H1 (cell line): ENCODE results near the gene KPNA4. TPM values are rescaled to one million over a fixed set of nuclear protein-coding genes. Genes with fewer than 3 reads are reported as not detected.

Experiments
- CTCF ChIA-PET: fragments of 300-600 bp; sonication (Branson Sonifier 250); formaldehyde crosslinking; loops from one replicate; lab custom pipeline; 2021; ENCODE audit not compliant: partially characterized antibody; lab: Charles Lee
- POLR2A ChIA-PET: fragments of 300-600 bp; sonication (Branson Sonifier 250); formaldehyde crosslinking; loops from one replicate; lab custom pipeline; 2021; ENCODE audit warnings: inconsistent platforms; ENCODE audit not compliant: partially characterized antibody; lab: Charles Lee
- DNase-seq, 2 experiments: peaks; one replicate each; pipeline versions ENCODE4 v3.0.0 to v3.0.0-alpha.2; 2010 to 2022; ENCODE audit warnings: low spot score in 2 of 2, low read depth in 1 of 2, mixed read lengths in 1 of 2
- FAIRE-seq: peaks from 2 replicates; lab custom pipeline; 2011; peaks lifted over from hg19 to GRCh38; lab: Jason Lieb, UNC
- H2AFZ ChIP-seq: 2 replicates; pipeline ENCODE4 v1.8.1; 2012; ENCODE audit warnings: low read length, inconsistent platforms
- H2AK5ac ChIP-seq: 2 replicates; pipeline ENCODE4 v1.6.1; 2013; ENCODE audit warnings: low read depth, low read length
- H2BK120ac ChIP-seq: replicated peaks from 2 replicates; pipeline ENCODE3; 2013; ENCODE audit warnings: low read depth, low read length, inconsistent platforms
- H2BK12ac ChIP-seq: 2 replicates; pipeline ENCODE4 v1.6.1; 2013; ENCODE audit warnings: low read depth, low read length
- H2BK15ac ChIP-seq: 2 replicates; pipeline ENCODE4 v1.6.1; 2013; ENCODE audit warnings: low read length
- H2BK20ac ChIP-seq: 2 replicates; pipeline ENCODE4 v1.6.1; 2013; ENCODE audit warnings: low read length
- H2BK5ac ChIP-seq: 2 replicates; pipeline ENCODE4 v1.6.1; 2013; ENCODE audit warnings: low read depth, low read length
- H3K14ac ChIP-seq: 2 replicates; pipeline ENCODE4 v1.6.1; 2013; ENCODE audit warnings: inconsistent platforms; ENCODE audit not compliant: insufficient read length
- H3K18ac ChIP-seq: 2 replicates; pipeline ENCODE4 v1.6.1; 2013; ENCODE audit warnings: low read length; ENCODE audit errors: extremely low read depth
- H3K23ac ChIP-seq: 2 replicates; pipeline ENCODE4 v1.6.1; 2013; ENCODE audit warnings: inconsistent platforms; ENCODE audit not compliant: insufficient read length
- H3K23me2 ChIP-seq: 2 replicates; pipeline ENCODE4 v1.6.1; 2013; ENCODE audit warnings: low read depth, low read length
- H3K27ac ChIP-seq: 2 replicates; pipeline ENCODE4 v1.6.1; 2011; ENCODE audit warnings: low read depth, low read length, inconsistent platforms
- H3K27me3 ChIP-seq, 4 experiments: replicated peaks in 1 of 4; 1 replicate in 1 of 4; 2 replicates in 3 of 4; pipeline versions ENCODE4 v1.6.1 to v1.8.1; 2011 to 2013; ENCODE audit warnings: low read length in 3 of 4, mild to moderate bottlenecking in 3 of 4, inconsistent platforms in 2 of 4, mixed read lengths in 2 of 4, moderate library complexity in 1 of 4; ENCODE audit not compliant: control insufficient read depth in 3 of 4, insufficient read depth in 3 of 4; ENCODE audit errors: extremely low read depth in 1 of 4
- H3K36me3 ChIP-seq, 4 experiments: 2 replicates each; pipeline versions ENCODE4 v1.6.1 to v1.8.1; 2011 to 2013; ENCODE audit warnings: mild to moderate bottlenecking in 4 of 4, low read length in 3 of 4, moderate library complexity in 2 of 4, control low read depth in 1 of 4, inconsistent platforms in 1 of 4; ENCODE audit not compliant: insufficient read depth in 4 of 4, control insufficient read depth in 2 of 4
- H3K4ac ChIP-seq: replicated peaks from 2 replicates; pipeline ENCODE3; 2013; ENCODE audit warnings: low read length, low read depth, mixed read lengths, inconsistent platforms; ENCODE audit not compliant: insufficient read length
- H3K4me1 ChIP-seq, 4 experiments: replicated peaks in 1 of 4; 1 replicate in 1 of 4; 2 replicates in 3 of 4; pipeline versions ENCODE4 v1.6.1 to v1.8.1; 2011 to 2013; ENCODE audit warnings: low read length in 3 of 4, inconsistent platforms in 2 of 4, mixed read lengths in 1 of 4; ENCODE audit not compliant: insufficient read depth in 4 of 4, control insufficient read depth in 3 of 4
- H3K4me2 ChIP-seq, 2 experiments: 2 replicates each; pipeline versions ENCODE4 v1.6.1 to v1.8.1; 2011 to 2013; ENCODE audit warnings: low read depth in 2 of 2, low read length in 2 of 2, control low read depth in 1 of 2, inconsistent platforms in 1 of 2, mild to moderate bottlenecking in 1 of 2; ENCODE audit not compliant: insufficient read depth in 1 of 2
- H3K4me3 ChIP-seq, 4 experiments: fragments of 200-600, 300-600 bp in 1 of 4; sonication (generic), shearing (Covaris generic), sonication (Bioruptor Twin) in 1 of 4; 2 replicates each; pipeline versions ENCODE4 v1.5.1 to v1.8.1; 2011 to 2016; ENCODE audit warnings: low read length in 4 of 4, low read depth in 3 of 4, control low read depth in 2 of 4, inconsistent platforms in 2 of 4, mild to moderate bottlenecking in 2 of 4, mixed read lengths in 1 of 4, moderate library complexity in 1 of 4; ENCODE audit not compliant: insufficient read depth in 2 of 4; ENCODE audit errors: extremely low read depth in 1 of 4
- H3K56ac ChIP-seq: replicated peaks from 2 replicates; pipeline ENCODE3; 2013; ENCODE audit warnings: low read depth, mild to moderate bottlenecking, mixed read lengths, low read length, inconsistent platforms; ENCODE audit not compliant: insufficient read length
- H3K79me1 ChIP-seq: 2 replicates; pipeline ENCODE4 v1.6.1; 2013; ENCODE audit warnings: low read depth, low read length, control low read depth
- H3K79me2 ChIP-seq, 2 experiments: 2 replicates each; pipeline versions ENCODE4 v1.6.1 to v1.8.1; 2012 to 2013; ENCODE audit warnings: low read length in 2 of 2, mild to moderate bottlenecking in 2 of 2, inconsistent platforms in 1 of 2; ENCODE audit not compliant: insufficient read depth in 2 of 2, control insufficient read depth in 1 of 2
- H3K9ac ChIP-seq, 4 experiments: replicated peaks in 1 of 4; 1 replicate in 1 of 4; 2 replicates in 3 of 4; pipeline versions ENCODE4 v1.6.1 to v1.8.1; 2011 to 2013; ENCODE audit warnings: low read depth in 3 of 4, low read length in 3 of 4, control low read depth in 2 of 4, mild to moderate bottlenecking in 2 of 4, moderate library complexity in 2 of 4, inconsistent platforms in 1 of 4; ENCODE audit errors: extremely low read depth in 1 of 4
- H3K9me3 ChIP-seq, 2 experiments: 2 replicates each; pipeline versions ENCODE4 v1.6.1 to v1.8.1; 2012 to 2013; ENCODE audit warnings: mild to moderate bottlenecking in 2 of 2, moderate library complexity in 2 of 2, control low read depth in 1 of 2, inconsistent platforms in 1 of 2, low read depth in 1 of 2, low read length in 1 of 2, mixed read lengths in 1 of 2; ENCODE audit not compliant: insufficient read depth in 2 of 2
- H4K20me1 ChIP-seq, 2 experiments: replicated peaks in 1 of 2; 2 replicates each; pipeline versions ENCODE3 to v1.8.1; 2011 to 2013; ENCODE audit warnings: inconsistent platforms in 2 of 2, low read length in 2 of 2, mild to moderate bottlenecking in 1 of 2; ENCODE audit not compliant: insufficient read depth in 2 of 2, control insufficient read depth in 1 of 2
- H4K5ac ChIP-seq: 2 replicates; pipeline ENCODE4 v1.6.1; 2013; ENCODE audit warnings: low read length, low read depth, mixed read lengths, inconsistent platforms; ENCODE audit not compliant: insufficient read length
- H4K8ac ChIP-seq: 2 replicates; pipeline ENCODE4 v1.8.0; 2013; ENCODE audit warnings: mild to moderate bottlenecking, moderate library complexity, low read length, inconsistent platforms; ENCODE audit not compliant: insufficient read depth; ENCODE audit errors: extremely low read depth
- H4K91ac ChIP-seq: replicated peaks from 2 replicates; pipeline ENCODE3; 2013; ENCODE audit warnings: low read length, mixed read lengths, inconsistent platforms; ENCODE audit not compliant: insufficient read length
- ASH2L ChIP-seq: fragments of 200-600, 300-600 bp; sonication (generic); IDR thresholded peaks from one replicate; pipeline ENCODE4 v1.7.1; 2017; ENCODE audit warnings: low read length
- CTBP2 ChIP-seq: IDR thresholded peaks from 2 replicates; pipeline ENCODE4 v1.7.0; 2011; ENCODE audit warnings: borderline replicate concordance, mild to moderate bottlenecking, moderate library complexity, mixed read lengths, low read length; ENCODE audit not compliant: insufficient read depth, insufficient read length
- GTF2F1 ChIP-seq: IDR thresholded peaks from 2 replicates; pipeline ENCODE4 v1.6.1; 2012; ENCODE audit warnings: low read depth, low read length, improper control_type of control experiment, borderline replicate concordance
- KDM4A ChIP-seq: IDR thresholded peaks from one replicate; pipeline ENCODE4 v1.7.1; 2012; ENCODE audit warnings: low read depth, mild to moderate bottlenecking, moderate library complexity, low read length, inconsistent platforms; ENCODE audit not compliant: severe bottlenecking
- PHF8 ChIP-seq: fragments of 200-600 bp; sonication (generic); conservative IDR thresholded peaks from 2 replicates; pipeline ENCODE4 v1.7.1; 2012; ENCODE audit warnings: low read depth, mild to moderate bottlenecking, inconsistent platforms, low read length, moderate library complexity
- POU5F1 ChIP-seq: IDR thresholded peaks from 2 replicates; pipeline ENCODE4 v1.6.1; 2011; ENCODE audit warnings: low read depth, mild to moderate bottlenecking, low read length, moderate library complexity
- RAD21 ChIP-seq, 2 experiments: IDR thresholded peaks in 1 of 2; conservative IDR thresholded peaks in 1 of 2; 2 replicates each; pipeline ENCODE4 v1.6.1; 2011; ENCODE audit warnings: low read depth in 2 of 2, low read length in 2 of 2, improper control_type of control experiment in 1 of 2, inconsistent platforms in 1 of 2, mild to moderate bottlenecking in 1 of 2, moderate library complexity in 1 of 2
- SIRT6 ChIP-seq: IDR thresholded peaks from one replicate; pipeline ENCODE4 v1.7.1; 2012; ENCODE audit warnings: low read length, inconsistent platforms
- SUZ12 ChIP-seq: fragments of 200-600 bp; sonication (generic); IDR thresholded peaks from 2 replicates; pipeline ENCODE4 v1.6.1; 2012; ENCODE audit warnings: mild to moderate bottlenecking, inconsistent platforms, low read length, moderate library complexity, mixed read lengths
- TAF1 ChIP-seq: IDR thresholded peaks from 2 replicates; pipeline ENCODE4 v1.6.1; 2011; ENCODE audit warnings: mild to moderate bottlenecking, low read depth, low read length
- TAF7 ChIP-seq: optimal IDR thresholded peaks from 2 replicates; pipeline ENCODE3; 2011; ENCODE audit warnings: low read depth, mild to moderate bottlenecking, inconsistent platforms, low read length, moderate library complexity, borderline replicate concordance
- TBP ChIP-seq: IDR thresholded peaks from 2 replicates; pipeline ENCODE4 v1.6.1; 2011; ENCODE audit warnings: low read depth, low read length, improper control_type of control experiment
- WGBS, 2 experiments: shearing (Covaris generic) in 1 of 2; methylation state at CpG; one replicate each; pipeline versions ENCODE4 v1.1.6 to v1.1.7; 2013 to 2015; ENCODE audit warnings: low lambda C conversion rate in 2 of 2, mixed read lengths in 2 of 2, inconsistent platforms in 1 of 2, low coverage in 1 of 2, missing lambda C conversion rate in 1 of 2; ENCODE audit not compliant: insufficient replicate concordance in 2 of 2, insufficient coverage in 1 of 2, insufficient read length in 1 of 2; ENCODE audit errors: extremely low coverage in 1 of 2, missing lambda C conversion rate in 1 of 2; 5-methylcytosine and 5-hydroxymethylcytosine counted together
- polyA plus RNA-seq, 7 experiments: library from polyadenylated mRNA; depleted of rRNA in 3 of 7; stranded (reverse) in 5 of 7; unstranded in 2 of 7; fragments of >200 nt in 5 of 7; fragments of 200-250 nt in 2 of 7; gene quantifications; 1 replicate in 5 of 7; 2 replicates in 1 of 7; 4 replicates in 1 of 7; pipeline versions ENCODE4 v1.2.1 to v1.2.3, GENCODE V29; 2011 to 2013; ENCODE audit warnings: missing spikeins in 2 of 7, mixed read lengths in 2 of 7
- total RNA-seq: library from RNA; stranded (reverse); fragmentation: NEBNext Ultra II Directional; extraction: Animal tissue kit (Norgen Biotek cat#: 25700); gene quantifications from 2 replicates; pipeline ENCODE4 v1.2.1, GENCODE V29; 2021

The KPNA4 gene
- total and polyA plus RNA-seq, 2 of the 8 experiments (the other 6 are each of a cell fraction or from before 2014, with no cell fraction given), result 13.2 to 81.9 TPM

DNA sequence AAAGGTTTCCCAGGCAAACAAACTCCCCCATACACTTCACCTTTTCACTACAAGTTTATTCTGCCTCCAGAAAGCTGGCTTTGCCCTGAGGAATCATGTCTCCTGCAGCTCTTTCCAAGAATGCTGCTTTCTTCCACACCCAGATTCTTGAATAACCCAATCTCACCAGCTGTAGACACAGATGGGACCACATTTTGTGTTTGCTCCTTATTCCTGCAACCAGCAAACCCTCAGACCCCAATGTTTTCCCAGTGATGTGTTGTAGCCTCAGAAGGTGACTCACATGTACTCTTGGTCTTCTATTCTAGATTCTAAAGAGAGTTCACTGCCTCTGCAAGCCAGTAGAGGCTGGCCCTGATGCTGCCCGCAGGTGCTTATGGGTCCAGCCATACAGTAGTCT is 92.2 kb downstream of the KPNA4 start:
- Histone ChIP-seq H4K20me1 (no peaks in the 10 kb centered on the region), H3K23me2 (no peaks in the 10 kb centered on the region), H2BK15ac (no peak overlapping the region), H3K79me1 (no peaks in the 10 kb centered on the region), H2AK5ac (no peak overlapping the region), H3K18ac (no peak overlapping the region), H3K79me2 (no peaks in the 10 kb centered on the region), H4K5ac (no peak overlapping the region), H3K27ac (no peak overlapping the region), H3K4me1 (no peaks in the 10 kb centered on the region), H2BK5ac (no peak overlapping the region), H4K91ac (no peak overlapping the region), H4K8ac (no peak overlapping the region), H3K27me3 (no peaks in the 10 kb centered on the region), H3K56ac (no peak overlapping the region), H3K9ac (no peak overlapping the region), H2BK20ac (no peak overlapping the region), H3K36me3 (no peaks in the 10 kb centered on the region; a peak in 1 of 8 replicates), H3K9me3 (peaks cover 19 to 21% of the 10 kb centered on the region in 2 experiments), H3K4me3 (no peak overlapping the region), H3K4me2 (no peak overlapping the region), H2BK120ac (no peak overlapping the region), H3K14ac (no peak overlapping the region), H3K4ac (no peak overlapping the region), H2AFZ (no peak overlapping the region), H2BK12ac (no peak overlapping the region), H3K23ac (no peak overlapping the region)
- no peak for FAIRE-seq
- ChIA-PET CTCF (interaction anchor here (1.2 to 2.5 kb wide), 4 partner anchors 8 to 23 kb away, joined by 4 to 8 read pairs (median 5); partner anchors contain the start of gene TRIM59), POLR2A (interaction anchor here (0.9 kb wide), 1 partner anchor 19 kb away, joined by 3 read pairs; no protein-coding TSS in a partner anchor)
- 50% methylated on average over 1 of the region's 1 CpG; no CpG with 5 or more reads in 1 of the 2 experiments for WGBS, 2 experiments
- DNase-seq, result no peak
- TF ChIP-seq POU5F1 (no peak), RAD21 (IDR thresholded peaks at IDR 0.05 in 1 of 2, conservative IDR thresholded peaks at IDR 0.05 in 1 of 2; ENCODE audit: low read depth in 2 of 2, low read length in 2 of 2) (no peak), ASH2L (no peak), TAF1 (no peak), SUZ12 (no peak), GTF2F1 (no peak), TBP (no peak), KDM4A (no peak), SIRT6 (no peak), TAF7 (no peak), CTBP2 (no peak), PHF8 (no peak)
